Left forelimb (tissue), 1 donor: ENCODE measurements around the gene SEPTIN2.
"Not testable (repeated sequence)": the region's sequence is repeated elsewhere in the genome, so short reads cannot be mapped to it uniquely, and the experiment has no call there.

ENCODE experiments used
- DNase-seq: peaks from one replicate; pipeline ENCODE4 v3.0.0-alpha.2; 2018; ENCODE audit warnings: low spot score

The SEPTIN2 gene

DNA sequence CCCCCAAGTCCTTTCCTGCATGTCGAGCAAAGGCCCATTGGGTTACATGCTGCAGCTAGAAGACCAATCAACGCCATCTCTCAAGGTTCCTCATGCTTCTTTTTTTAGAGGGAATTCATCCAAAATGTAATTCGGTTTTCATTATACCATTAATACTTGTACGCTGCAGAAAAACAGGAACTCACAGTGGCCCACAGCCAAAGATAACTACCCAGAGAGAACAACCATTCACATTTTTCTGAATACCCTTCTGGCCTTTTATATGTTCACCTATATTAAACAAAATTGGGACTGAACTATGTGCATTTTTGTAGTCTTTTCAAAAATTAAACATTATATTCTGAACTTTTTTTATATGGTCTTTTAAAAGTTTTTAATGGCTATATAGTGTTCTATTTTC, 66.1 kb downstream of the SEPTIN2 start:
- DNase-seq, result no peak

- DNase-seq, result not testable (repeated sequence)
Measured at GRCh38 chr2:241385450-241385849, 69.7 kb downstream of the SEPTIN2 start.

DNA sequence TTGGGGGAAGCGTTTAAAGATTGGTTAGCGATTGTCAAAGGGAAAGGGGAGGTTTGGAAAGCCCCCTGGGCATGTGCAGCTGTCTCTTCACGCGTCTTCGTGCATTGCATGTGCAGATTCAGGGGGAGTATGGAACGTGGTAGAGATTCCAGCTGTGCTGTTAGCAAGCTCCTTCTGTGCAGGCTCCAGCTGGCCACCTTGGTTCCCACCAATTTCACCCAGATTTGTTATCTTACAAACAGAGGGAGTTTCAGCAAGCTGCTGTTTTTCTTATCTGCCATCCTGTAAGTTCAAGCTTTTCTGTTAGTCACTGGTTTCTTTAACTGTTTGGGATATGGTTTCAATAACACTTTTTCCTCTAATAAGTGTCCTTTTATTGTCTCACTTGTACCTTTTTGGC, 70.8 kb downstream of the SEPTIN2 start:
- no peak for DNase-seq

- DNase-seq, result no peak
Measured at GRCh38 chr2:241389697-241390096, 74.0 kb downstream of the SEPTIN2 start.

DNA sequence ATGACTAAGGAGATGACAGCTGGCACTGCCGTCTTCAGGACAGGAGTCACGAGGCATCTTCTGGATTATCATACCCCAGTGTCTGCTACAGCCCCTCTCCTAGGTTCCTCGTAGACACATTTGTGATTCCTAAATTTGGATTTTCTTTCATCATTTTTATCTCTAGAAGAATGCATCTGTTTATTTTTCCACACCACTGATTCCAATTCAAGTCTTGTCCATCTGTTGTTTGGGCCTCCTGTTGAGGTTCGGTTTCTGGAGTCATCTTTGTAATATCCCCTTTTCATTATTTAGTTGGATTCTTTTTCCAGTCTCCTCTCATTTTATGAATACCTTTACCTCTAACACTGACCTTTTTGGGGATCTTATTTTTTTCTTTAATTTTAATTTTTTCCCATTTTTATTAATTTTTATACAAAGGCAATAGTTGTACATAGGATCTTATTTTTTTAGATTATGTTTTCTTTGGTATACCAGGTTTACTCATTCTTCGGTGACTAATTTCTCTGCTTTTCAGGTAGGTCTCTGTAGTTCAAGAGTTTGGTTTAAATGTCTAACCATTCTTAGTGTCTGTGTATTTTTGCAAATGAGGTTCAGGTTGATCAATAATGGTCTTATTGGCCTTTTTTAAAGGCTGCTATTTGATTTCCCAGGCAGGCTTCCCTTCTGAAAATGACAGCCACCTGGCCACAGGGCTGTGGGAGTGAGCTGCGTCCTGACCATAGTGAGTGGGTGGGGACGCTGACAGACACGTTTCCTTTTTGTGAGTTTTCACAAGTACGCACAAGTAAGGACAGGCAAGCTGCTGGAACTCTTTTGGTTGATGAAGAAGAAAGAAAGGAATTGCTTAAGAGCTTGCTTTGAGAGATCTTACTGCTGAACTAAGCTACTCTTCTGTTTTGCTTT, 74.8 kb downstream of the SEPTIN2 start:
- DNase-seq, result no peak

DNA sequence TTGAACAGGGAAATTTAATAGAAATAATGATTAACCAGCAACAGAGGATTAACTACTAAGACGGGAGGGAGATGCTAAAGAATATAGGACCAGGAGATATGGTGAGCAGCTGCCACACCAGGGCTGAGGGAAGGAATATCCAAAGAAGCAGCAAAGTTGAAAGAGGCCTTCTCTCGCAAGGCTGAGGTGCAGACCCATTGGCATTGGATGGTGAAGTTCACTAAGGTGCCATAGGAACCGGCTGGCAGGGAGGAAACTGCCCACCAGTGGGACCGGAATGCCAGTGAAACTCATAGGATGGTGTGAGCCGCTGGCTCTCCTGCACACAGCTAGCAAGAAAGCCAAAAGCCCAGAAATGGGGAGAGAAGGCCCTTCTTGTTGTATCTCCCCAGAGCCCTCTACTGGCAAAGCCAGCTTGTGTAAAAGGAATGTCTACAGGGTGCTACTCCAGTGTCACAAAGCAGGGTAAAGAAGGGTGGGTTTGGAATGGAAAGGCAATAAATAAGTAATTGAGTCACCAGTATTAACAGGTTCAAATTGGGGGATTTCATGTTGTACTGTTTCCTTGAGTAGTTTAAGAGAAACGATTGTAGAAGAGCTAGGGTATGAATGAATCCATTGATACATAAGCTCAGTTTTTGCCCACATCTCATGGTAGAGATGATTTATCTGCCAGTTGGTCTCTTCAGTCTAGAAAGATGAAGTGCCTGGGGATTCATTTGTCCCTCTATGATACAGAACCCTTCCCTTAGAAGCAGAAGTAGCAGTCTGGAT, 76.4 kb downstream of the SEPTIN2 start:
- no peak for DNase-seq

DNA sequence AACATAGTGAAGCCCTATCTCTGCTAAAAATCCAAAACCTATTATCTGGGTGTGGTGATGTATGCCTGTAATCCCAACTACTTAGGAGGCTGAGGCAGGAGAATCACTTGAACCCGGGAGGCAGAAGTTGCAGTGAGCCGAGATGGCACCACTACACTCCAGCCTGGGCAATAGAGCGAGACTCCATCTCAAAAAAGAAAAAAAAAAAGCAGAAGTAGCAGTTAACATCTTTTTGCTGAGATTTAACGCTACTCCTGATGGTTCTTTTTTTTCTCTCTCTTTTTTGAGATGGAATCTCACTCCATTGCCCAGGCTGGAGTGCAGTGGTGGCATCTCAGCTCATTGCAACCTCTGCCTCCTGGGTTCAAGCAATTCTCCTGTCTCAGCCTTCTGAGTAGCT, 77.0 kb downstream of the SEPTIN2 start:
- DNase-seq, result not testable (repeated sequence)

- no peak for DNase-seq
Measured at GRCh38 chr2:241393524-241394196, 77.9 kb downstream of the SEPTIN2 start.

GRCh38 chr2:241396809-241397208, 81.1 kb downstream of the SEPTIN2 start:
- not testable (repeated sequence) for DNase-seq

- DNase-seq, result no peak
Measured at GRCh38 chr2:241399941-241400922, 84.5 kb downstream of the SEPTIN2 start.
